A673 (cell line): ENCODE results near the gene ATXN10. TPM values are rescaled to one million over a fixed set of nuclear protein-coding genes. Genes with fewer than 3 reads are reported as not detected.
"Not testable (repeated sequence)": the region's sequence is repeated elsewhere in the genome, so short reads cannot be mapped to it uniquely, and the experiment has no call there.

ENCODE experiments used
- BruUV-seq: library from RNA; stranded (reverse); fragments of 400-500 nt; replicated peaks from 2 replicates; lab custom pipeline; 2021; lab: Mats Ljungman, UMichigan
- CTCF ChIA-PET: fragments of 300-600 bp; sonication (Branson Sonifier 250); formaldehyde crosslinking; loops from one replicate; lab custom pipeline; 2022; ENCODE audit warnings: antibody characterized with exemption; lab: Charles Lee
- POLR2A ChIA-PET: fragments of 300-600 bp; sonication (Branson Sonifier 250); formaldehyde crosslinking; loops from one replicate; lab custom pipeline; 2022; ENCODE audit warnings: antibody characterized with exemption; ENCODE audit not compliant: low non-redundant PET; lab: Charles Lee
- DNase-seq: peaks from one replicate; pipeline ENCODE4 v3.0.0-alpha.2; 2015; ENCODE audit warnings: low spot score
- H3K27ac ChIP-seq: fragments of 200-600 bp; sonication (generic); 2 replicates; pipeline ENCODE4 v1.5.1; 2016; ENCODE audit warnings: mixed run types, low read depth, mild to moderate bottlenecking, mixed read lengths, antibody characterized with exemption, low read length; ENCODE audit not compliant: poor library complexity, severe bottlenecking
- H3K27me3 ChIP-seq: fragments of 200-600 bp; sonication (generic); replicated peaks from 2 replicates; pipeline ENCODE4 v1.6.1; 2017; ENCODE audit warnings: mixed run types, low read depth, mild to moderate bottlenecking, mixed read lengths, antibody characterized with exemption, low read length; ENCODE audit not compliant: insufficient read depth, poor library complexity
- H3K36me3 ChIP-seq: fragments of 200-600 bp; sonication (generic); 2 replicates; pipeline ENCODE4 v1.6.1; 2016; ENCODE audit warnings: mixed run types, mild to moderate bottlenecking, mixed read lengths, antibody characterized with exemption, low read length; ENCODE audit not compliant: insufficient read depth, poor library complexity, severe bottlenecking
- H3K4me1 ChIP-seq: fragments of 200-600 bp; sonication (generic); 2 replicates; pipeline ENCODE4 v1.6.1; 2017; ENCODE audit warnings: mixed run types, mild to moderate bottlenecking, mixed read lengths, antibody characterized with exemption, low read length; ENCODE audit not compliant: insufficient read depth, poor library complexity, severe bottlenecking
- H3K4me3 ChIP-seq: fragments of 200-600 bp; sonication (generic); 2 replicates; pipeline ENCODE4 v1.5.1; 2016; ENCODE audit warnings: low read depth, mixed run types, mild to moderate bottlenecking, mixed read lengths, low read length; ENCODE audit not compliant: poor library complexity, severe bottlenecking
- H3K9me3 ChIP-seq: fragments of 200-600 bp; sonication (generic); 2 replicates; pipeline ENCODE4 v1.6.1; 2016; ENCODE audit warnings: mixed run types, low read depth, mild to moderate bottlenecking, mixed read lengths, antibody characterized with exemption, low read length; ENCODE audit not compliant: poor library complexity, severe bottlenecking
- EZH2 ChIP-seq: fragments of 200-600 bp; sonication (generic); IDR thresholded peaks from 2 replicates; pipeline ENCODE4 v1.6.1; 2017; ENCODE audit warnings: borderline replicate concordance, low read depth, mild to moderate bottlenecking, mixed read lengths, antibody characterized with exemption, low read length; ENCODE audit not compliant: poor library complexity, severe bottlenecking
- intact Hi-C: fragments of 100-400 bp; cut with micrococcal nuclease; formaldehyde crosslinking; loops from one replicate; pipeline ENCODE4 v1.10.0; 2022; ENCODE audit not compliant: unreplicated experiment
- total RNA-seq: library from RNA; stranded (reverse); gene quantifications from 2 replicates; pipeline ENCODE4 v1.2.3, GENCODE V29; 2021
- TF ChIP-seq, protein P1 (sequence below): fragments of 300-800, 200-600 bp; sonication (generic); conservative IDR thresholded peaks from 2 replicates; pipeline ENCODE4 v1.5.1; 2017; ENCODE audit warnings: low read depth, mild to moderate bottlenecking, antibody characterized with exemption, low read length, moderate library complexity, mixed read lengths

ATXN10 gene
- total RNA-seq, 1 experiment from 2014 or later = 294 TPM

DNA sequence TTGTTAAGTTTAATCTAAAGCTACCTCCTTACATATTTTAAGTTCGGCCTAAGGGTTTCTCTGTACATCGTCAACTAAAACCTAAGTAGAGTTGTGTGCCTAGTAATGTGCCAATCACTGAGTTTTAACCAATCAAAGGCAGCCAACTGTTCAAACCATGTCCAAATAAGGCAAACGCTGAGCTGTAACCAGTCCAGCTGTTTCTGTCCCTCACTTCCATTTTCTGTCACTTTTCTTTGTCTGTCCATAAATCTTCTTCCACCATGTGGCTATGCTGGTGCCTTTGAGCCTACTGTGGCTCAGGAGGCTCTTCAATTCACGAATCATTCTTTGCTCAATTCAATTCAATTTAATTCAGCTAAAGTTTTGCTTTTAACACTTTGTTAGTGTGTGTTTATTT lies 13.9 kb upstream of the ATXN10 start:
- intact Hi-C loops = no loop called here
- TF ChIP-seq EZH2 = no peak
- TF ChIP-seq, protein P1, sequence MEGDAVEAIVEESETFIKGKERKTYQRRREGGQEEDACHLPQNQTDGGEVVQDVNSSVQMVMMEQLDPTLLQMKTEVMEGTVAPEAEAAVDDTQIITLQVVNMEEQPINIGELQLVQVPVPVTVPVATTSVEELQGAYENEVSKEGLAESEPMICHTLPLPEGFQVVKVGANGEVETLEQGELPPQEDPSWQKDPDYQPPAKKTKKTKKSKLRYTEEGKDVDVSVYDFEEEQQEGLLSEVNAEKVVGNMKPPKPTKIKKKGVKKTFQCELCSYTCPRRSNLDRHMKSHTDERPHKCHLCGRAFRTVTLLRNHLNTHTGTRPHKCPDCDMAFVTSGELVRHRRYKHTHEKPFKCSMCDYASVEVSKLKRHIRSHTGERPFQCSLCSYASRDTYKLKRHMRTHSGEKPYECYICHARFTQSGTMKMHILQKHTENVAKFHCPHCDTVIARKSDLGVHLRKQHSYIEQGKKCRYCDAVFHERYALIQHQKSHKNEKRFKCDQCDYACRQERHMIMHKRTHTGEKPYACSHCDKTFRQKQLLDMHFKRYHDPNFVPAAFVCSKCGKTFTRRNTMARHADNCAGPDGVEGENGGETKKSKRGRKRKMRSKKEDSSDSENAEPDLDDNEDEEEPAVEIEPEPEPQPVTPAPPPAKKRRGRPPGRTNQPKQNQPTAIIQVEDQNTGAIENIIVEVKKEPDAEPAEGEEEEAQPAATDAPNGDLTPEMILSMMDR = no peak
- H3K9me3 ChIP-seq = no peaks in the 10 kb centered on the region
- no peaks in the 10 kb centered on the region for H3K36me3 ChIP-seq
- H3K27ac ChIP-seq = no peak overlapping the region
- no peak for DNase-seq
- BruUV-seq = no TSS peak
- no peak overlapping the region for H3K4me3 ChIP-seq
- H3K4me1 ChIP-seq = no peaks in the 10 kb centered on the region
- POLR2A ChIA-PET = no interaction called here
- H3K27me3 ChIP-seq = no peaks in the 10 kb centered on the region
- CTCF ChIA-PET = no interaction called here

DNA sequence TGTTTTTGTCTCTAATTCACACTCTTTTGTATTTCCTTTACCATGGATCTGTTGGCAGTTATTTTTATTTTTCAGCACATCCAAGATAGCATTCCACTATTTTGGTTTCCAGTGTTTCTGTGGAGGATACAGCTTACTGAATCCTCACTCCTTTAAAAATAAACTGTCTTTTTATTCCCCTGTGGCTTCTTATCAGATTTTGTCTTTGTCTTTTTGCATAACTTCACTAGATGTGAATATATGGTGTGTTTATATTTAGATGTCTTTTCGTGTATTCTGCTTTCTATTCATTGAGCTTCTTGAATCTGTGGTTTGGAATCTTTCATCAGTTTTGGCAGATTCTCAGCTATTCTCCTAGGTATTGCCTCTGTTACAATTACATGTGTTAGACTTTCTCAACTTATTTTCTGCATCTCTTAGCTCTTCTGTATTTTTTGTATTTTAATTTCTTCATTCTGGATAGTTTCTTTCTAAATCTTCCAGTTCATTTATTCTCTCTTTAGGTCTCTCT lies 7.4 kb upstream of the ATXN10 start:
- H3K4me1 ChIP-seq = no peaks in the 10 kb centered on the region
- ChIA-PET POLR2A (no interaction called here), CTCF (no interaction called here)
- no peaks in the 10 kb centered on the region for H3K9me3 ChIP-seq
- intact Hi-C loops = no loop called here
- H3K27me3 ChIP-seq = peaks cover 9% of the 10 kb centered on the region
- no peak for DNase-seq
- BruUV-seq = no TSS peak
- no peaks in the 10 kb centered on the region for H3K36me3 ChIP-seq
- no peak for TF ChIP-seq EZH2
- TF ChIP-seq, protein P1 = no peak
- H3K27ac ChIP-seq = no peak overlapping the region
- no peak overlapping the region for H3K4me3 ChIP-seq

DNA sequence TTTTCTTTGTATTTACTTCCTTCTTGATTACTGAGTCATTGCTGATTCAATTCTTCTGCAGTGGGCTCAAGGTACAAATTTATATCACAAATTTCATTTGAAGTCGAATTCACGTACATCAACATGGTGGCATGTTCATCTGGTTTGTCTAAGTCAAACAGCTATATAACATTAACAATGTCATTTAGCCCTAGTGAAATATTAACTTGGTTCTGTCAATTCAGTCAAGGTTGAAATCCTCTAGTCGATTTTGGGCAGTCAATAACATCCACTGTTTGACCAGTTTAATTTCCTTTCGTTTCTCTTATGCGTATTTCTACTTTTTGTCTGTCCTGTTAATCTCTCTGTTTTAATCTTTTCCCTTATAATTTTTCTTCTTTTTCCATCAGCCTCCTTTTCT lies 4.1 kb upstream of the ATXN10 start:
- H3K27ac ChIP-seq = no peak overlapping the region
- no peaks in the 10 kb centered on the region for H3K36me3 ChIP-seq
- intact Hi-C loops = no loop called here
- TF ChIP-seq, protein P1 = no peak
- TF ChIP-seq EZH2 = no peak
- no peak for DNase-seq
- CTCF ChIA-PET = no interaction called here
- no peak overlapping the region for H3K4me3 ChIP-seq
- POLR2A ChIA-PET = no interaction called here
- H3K4me1 ChIP-seq = no peaks in the 10 kb centered on the region
- H3K27me3 ChIP-seq = peaks cover 9% of the 10 kb centered on the region
- no TSS peak for BruUV-seq
- no peaks in the 10 kb centered on the region for H3K9me3 ChIP-seq

DNA sequence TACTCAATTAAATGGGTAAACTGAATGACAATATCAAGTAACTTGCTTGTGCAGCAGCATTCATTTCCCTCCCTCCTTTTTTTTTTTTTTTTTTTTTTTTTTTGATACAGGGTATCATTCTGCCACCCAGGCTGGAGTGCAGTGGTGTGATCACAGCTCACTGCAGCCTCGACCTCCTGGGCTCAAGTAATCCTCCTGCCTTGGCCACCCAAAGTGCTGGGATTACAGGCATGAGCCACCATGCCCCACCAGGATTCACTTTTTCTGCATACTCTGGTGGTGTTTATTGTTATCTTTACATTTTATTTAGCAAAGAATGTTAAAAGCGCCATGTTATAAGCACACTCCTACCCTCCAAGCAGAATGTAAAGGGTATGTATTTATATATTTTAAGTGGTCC lies 1.3 kb upstream of the ATXN10 start:
- BruUV-seq, H3K36me3 ChIP-seq, intact Hi-C loops, H3K4me1 ChIP-seq, H3K27me3 ChIP-seq, H3K27ac ChIP-seq, H3K4me3 ChIP-seq, POLR2A ChIA-PET, H3K9me3 ChIP-seq, CTCF ChIA-PET, DNase-seq: not testable (repeated sequence)
